ENCODE results near the gene ARHGEF28.

Gene ARHGEF28

GRCh38 chr5:73973135-73973534 lies 347.1 kb downstream of the ARHGEF28 start:
- DNase-seq = no peak

GRCh38 chr5:73974871-73975360 lies 348.9 kb downstream of the ARHGEF28 start:
- DNase-seq = no peak

DNA sequence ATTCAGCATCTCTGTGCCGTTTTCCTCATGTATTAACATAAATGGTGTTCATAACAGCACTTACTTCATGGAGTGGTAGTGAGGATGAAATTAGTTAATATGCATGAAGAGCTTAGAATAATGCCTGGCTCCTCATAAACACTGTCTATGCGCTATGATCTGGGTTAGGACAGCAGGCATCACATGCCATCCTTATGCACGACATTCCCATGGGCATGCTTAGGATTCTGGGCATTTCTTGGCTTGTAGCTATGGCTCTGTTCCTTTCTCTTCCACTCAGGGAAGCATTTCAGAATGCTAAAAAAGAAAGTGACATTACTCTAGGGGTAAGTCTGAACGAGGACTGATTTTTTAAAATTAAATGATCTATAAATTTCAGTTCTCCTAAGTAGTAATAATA lies 349.8 kb downstream of the ARHGEF28 start:
- DNase-seq = no peak

DNA sequence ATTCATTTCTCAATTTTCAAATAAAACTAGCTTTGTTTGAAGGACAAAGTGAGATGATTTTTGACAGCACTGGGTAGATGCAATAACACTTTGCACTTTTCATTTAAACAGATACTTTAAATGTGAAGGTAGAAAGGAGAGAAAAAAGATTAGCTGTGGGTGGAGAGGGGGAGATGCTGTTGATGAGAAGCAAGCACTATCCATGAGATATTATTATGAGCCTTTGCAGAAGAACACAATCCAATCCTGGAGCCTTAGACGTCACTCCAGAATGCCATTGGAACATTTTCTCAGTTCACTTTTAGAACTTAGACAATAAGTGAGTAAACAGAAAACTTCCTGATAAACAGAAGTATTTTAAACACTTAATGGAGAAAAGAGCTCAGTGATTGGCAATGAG lies 351.1 kb downstream of the ARHGEF28 start:
- no peak for DNase-seq

DNA sequence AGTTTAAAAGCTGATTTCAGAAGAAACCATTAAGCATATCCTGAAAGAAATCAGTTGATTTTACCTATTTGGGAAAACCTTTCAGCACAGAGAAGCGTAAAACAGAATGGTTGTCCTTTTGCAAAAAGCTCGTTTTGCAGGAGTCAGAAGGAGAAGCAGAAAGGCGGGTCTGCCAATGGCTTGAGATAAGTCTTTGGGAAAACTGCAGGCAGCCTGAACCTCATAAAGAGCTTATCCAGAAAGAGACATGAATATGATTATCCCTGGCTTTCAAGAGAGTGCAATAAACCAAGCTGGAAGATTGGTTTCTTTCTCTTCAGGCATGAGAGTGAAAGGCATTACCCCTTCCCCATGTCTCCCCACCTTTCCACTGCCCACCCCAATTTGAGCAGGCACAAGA lies 353.3 kb downstream of the ARHGEF28 start:
- no peak for DNase-seq

DNA sequence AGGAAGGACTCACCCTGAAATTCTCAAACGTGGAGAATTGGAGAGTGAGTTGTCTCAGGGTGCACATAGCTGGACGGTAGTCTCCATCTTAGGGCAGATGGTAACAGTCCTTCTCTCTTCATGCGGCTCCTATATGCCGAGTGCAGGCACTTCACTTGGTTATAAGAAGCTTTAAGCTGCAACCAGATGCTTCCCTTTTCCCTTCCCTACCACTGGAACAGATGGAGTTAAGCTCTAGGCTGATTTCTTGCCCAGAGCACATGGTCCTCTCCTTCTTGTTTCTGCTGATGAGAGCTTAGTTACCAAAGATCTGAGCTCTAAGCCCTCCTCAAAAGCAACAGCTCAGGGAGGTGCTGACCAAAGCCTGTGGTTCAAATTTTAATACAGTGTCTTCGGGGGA lies 355.7 kb downstream of the ARHGEF28 start:
- DNase-seq = no peak

DNA sequence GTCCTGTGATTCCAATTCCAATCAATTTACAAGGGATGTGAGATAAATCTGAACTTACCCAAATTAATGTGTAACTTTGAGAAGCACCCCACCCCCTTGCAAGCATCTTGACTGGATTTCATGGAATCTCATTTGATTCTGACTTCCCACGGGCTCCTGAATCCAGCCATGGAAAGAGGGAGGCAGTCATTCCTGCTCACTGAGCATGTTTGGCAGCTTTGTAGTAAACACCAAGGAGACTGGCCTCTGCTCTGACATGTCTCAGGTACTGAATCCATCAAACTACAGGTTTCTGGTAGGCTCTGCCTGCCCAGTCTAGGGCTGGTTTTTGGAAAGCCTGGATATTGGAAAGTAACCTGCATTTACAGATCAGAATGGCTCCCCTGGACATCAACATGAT lies 357.6 kb downstream of the ARHGEF28 start:
- no peak for DNase-seq

DNA sequence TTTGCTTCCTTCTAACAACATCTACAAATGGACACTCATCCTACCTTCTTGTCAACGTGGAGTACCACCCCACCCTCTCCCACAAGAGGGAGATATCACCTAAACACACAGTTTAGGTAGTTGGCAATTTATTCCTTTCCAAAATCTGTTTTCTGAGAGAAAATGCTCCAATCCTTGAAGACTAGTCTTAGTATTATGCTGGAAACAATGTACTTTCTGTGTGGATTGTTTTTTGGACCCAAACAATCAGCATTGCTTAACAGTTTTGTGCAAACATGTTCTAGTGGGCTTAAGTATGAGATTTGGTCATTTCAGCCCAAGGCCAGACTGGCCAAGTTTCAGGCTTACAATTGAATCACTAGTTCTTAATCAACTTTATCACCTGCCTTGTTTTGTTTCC lies 359.1 kb downstream of the ARHGEF28 start:
- DNase-seq = no peak

DNA sequence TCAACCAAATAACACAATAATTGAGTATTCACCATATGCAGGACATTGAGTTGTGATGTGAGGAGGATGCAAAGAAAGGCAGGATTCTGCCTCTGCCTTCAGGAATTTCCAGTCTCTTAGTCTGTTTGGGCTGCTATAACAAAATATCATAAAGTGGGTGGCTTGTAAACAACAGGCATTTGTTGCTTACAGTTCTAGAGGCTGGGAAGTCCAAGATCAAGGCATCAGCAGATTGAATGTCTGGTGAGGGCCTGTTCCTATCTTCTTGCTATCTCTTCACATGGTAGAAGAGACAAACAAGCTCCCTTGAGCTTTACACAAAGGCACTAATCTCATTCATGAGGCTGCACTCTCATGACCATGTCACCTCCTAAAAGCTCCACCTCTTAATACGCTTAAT lies 360.7 kb downstream of the ARHGEF28 start:
- no peak for DNase-seq

DNA sequence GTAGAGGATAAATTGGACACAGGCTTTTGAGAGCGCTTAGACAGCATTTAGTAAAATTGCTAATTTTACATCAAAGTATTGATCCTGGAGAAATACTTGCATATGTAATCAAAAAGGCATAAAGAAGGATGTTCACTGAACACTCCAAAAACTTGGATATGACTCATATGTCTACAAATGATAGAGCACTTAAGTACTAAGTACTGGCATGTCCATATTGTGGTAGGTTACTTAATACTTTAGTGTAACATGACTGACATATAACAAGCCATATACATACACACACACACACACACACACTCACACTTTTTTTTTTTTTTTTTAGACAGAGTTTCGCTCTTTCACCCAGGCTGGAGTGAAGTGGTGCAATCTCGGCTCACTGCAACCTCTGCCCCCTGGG lies 361.9 kb downstream of the ARHGEF28 start:
- no peak for DNase-seq

DNA sequence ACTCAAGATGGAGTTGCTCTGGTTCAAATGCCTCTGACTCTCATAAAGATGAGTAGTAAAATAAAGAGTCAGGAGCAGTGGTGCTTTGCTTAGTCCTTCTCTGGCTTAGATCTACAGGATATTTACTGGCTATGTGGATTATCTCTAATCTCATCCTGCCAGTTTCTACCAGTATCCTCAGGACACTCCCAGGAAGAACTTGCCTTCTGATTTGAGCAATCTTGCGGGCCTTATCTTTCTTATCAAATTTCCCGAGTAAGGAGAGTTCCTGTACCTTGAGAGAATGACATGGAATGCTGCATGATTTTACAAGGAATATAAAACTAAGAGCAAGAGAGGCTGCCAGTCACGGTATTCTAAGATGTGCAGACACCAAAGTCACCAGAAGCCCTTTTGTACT lies 364.0 kb downstream of the ARHGEF28 start:
- no peak for DNase-seq

Data from activated CD8-positive, alpha-beta memory T cell treated with anti-CD3 and anti-CD28 coated beads for 24 hours (primary cell).